HT-29 (cell line): ENCODE measurements around the gene HOXB2. TPM values are rescaled to one million over a fixed set of nuclear protein-coding genes. Genes with fewer than 3 reads are reported as not detected.

Experiments
- DNase-seq: peaks from one replicate; pipeline ENCODE4 v3.0.0-alpha.2; 2015; ENCODE audit warnings: low spot score
- total RNA-seq: library from RNA; depleted of rRNA; stranded (reverse); fragments of >200 nt; shearing (Covaris generic); gene quantifications from 2 replicates; pipeline ENCODE4 v1.2.3, GENCODE V29; 2014

HOXB2 gene
- total RNA-seq, 1 experiment from 2014 or later = 2.3 TPM

GRCh38 chr17:48553190-48553547, 8.3 kb upstream of the HOXB2 start:
- DNase-seq = no peak

GRCh38 chr17:48552466-48553189, 7.7 kb upstream of the HOXB2 start:
- no peak for DNase-seq

GRCh38 chr17:48551596-48552465, 6.9 kb upstream of the HOXB2 start:
- DNase-seq = no peak

GRCh38 chr17:48551214-48551555, 6.3 kb upstream of the HOXB2 start:
- no peak for DNase-seq

- no peak for DNase-seq
These were observed 5.7 kb upstream of the HOXB2 start for GRCh38 chr17:48550502-48551213.

- no peak for DNase-seq
These were observed 5.1 kb upstream of the HOXB2 start for GRCh38 chr17:48549914-48550501.

- no peak for DNase-seq
These were observed 4.3 kb upstream of the HOXB2 start for GRCh38 chr17:48549281-48549630.

GRCh38 chr17:48548523-48549280, 3.8 kb upstream of the HOXB2 start:
- DNase-seq = no peak

- no peak for DNase-seq
These were observed 3.1 kb upstream of the HOXB2 start for GRCh38 chr17:48547808-48548522.

- no peak for DNase-seq
These were observed 2.3 kb upstream of the HOXB2 start for GRCh38 chr17:48546924-48547807.

- DNase-seq = no peak
These were observed 1.4 kb upstream of the HOXB2 start for GRCh38 chr17:48546137-48546923.

- no peak for DNase-seq
These were observed 630 bp upstream of the HOXB2 start for GRCh38 chr17:48545539-48545938.

GRCh38 chr17:48544349-48545021, 424 bp downstream of the HOXB2 start:
- DNase-seq = no peak

GRCh38 chr17:48543854-48544348, 1.0 kb downstream of the HOXB2 start:
- DNase-seq = no peak

- DNase-seq = peak; percentile 65
These were observed 1.6 kb downstream of the HOXB2 start for GRCh38 chr17:48543107-48543853.

GRCh38 chr17:48542698-48543106, 2.2 kb downstream of the HOXB2 start:
- DNase-seq = no peak

- DNase-seq = no peak
These were observed 2.7 kb downstream of the HOXB2 start for GRCh38 chr17:48542114-48542656.
